Activated naive CD4-positive, alpha-beta T cell treated with anti-CD3 and anti-CD28 coated beads, Interleukin-2, amount 10 ng/mL, durations not matched to agents 7 days and 5 days (primary cell): Measurements from ENCODE around the gene NEDD9.
A peak's percentile ranks its signal among the peaks of the same experiment; 100 is the strongest.

Experiments used
- CTCF ChIA-PET: fragments of 350-600 bp; sonication (Branson Sonifier 250); formaldehyde crosslinking; loops from one replicate; lab custom pipeline; 2021; ENCODE audit warnings: antibody characterized with exemption; lab: Charles Lee
- DNase-seq: peaks from one replicate; pipeline ENCODE4 v3.0.0-alpha.2; 2020
- H3K27ac Mint-ChIP-seq: one replicate; pipeline ENCODE4 v1.8.0; 2021; ENCODE audit warnings: mild to moderate bottlenecking, moderate library complexity, mixed read lengths
- H3K27me3 Mint-ChIP-seq: one replicate; pipeline ENCODE4 v1.8.0; 2021; ENCODE audit warnings: mild to moderate bottlenecking, mixed read lengths
- H3K36me3 Mint-ChIP-seq: one replicate; pipeline ENCODE4 v1.8.0; 2021; ENCODE audit warnings: mixed read lengths
- H3K4me1 Mint-ChIP-seq: one replicate; pipeline ENCODE4 v1.8.0; 2021; ENCODE audit warnings: mixed read lengths
- H3K4me3 Mint-ChIP-seq: one replicate; pipeline ENCODE4 v1.8.0; 2021; ENCODE audit warnings: mild to moderate bottlenecking, moderate library complexity, mixed read lengths
- H3K9me3 Mint-ChIP-seq: one replicate; pipeline ENCODE4 v1.8.0; 2021; ENCODE audit warnings: mixed read lengths

Gene NEDD9

DNA sequence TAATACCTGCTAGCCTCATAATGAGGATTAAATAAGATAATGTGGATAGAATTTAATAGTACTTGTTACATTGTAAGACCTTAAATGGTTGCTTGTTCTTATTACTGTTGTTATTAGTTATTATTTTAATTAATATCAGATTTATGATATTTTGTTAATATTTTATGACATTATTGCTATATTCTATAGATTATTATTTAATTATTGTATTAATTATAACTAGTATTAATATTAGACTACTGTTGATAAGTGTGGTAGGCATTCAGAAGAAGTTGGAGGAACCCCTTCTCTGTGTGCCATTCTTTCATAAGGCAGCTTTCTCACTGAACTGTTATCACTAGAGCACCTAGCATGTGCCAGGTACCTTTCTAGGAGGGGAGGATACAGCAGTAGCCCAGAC lies 2.6 kb upstream of the NEDD9 start:
- Mint-ChIP-seq H3K4me1 (peaks cover 59% of the 10 kb centered on the region), H3K27me3 (no peaks in the 10 kb centered on the region), H3K9me3 (no peaks in the 10 kb centered on the region), H3K4me3 (no peak overlapping the region), H3K36me3 (peaks cover 34% of the 10 kb centered on the region), H3K27ac (no peak overlapping the region)
- CTCF ChIA-PET, result interaction anchor here (0.7 to 1.3 kb wide), 3 partner anchors 63 to 294 kb away, joined by 4 to 6 read pairs (median 4); no protein-coding TSS in a partner anchor
- no peak for DNase-seq

DNA sequence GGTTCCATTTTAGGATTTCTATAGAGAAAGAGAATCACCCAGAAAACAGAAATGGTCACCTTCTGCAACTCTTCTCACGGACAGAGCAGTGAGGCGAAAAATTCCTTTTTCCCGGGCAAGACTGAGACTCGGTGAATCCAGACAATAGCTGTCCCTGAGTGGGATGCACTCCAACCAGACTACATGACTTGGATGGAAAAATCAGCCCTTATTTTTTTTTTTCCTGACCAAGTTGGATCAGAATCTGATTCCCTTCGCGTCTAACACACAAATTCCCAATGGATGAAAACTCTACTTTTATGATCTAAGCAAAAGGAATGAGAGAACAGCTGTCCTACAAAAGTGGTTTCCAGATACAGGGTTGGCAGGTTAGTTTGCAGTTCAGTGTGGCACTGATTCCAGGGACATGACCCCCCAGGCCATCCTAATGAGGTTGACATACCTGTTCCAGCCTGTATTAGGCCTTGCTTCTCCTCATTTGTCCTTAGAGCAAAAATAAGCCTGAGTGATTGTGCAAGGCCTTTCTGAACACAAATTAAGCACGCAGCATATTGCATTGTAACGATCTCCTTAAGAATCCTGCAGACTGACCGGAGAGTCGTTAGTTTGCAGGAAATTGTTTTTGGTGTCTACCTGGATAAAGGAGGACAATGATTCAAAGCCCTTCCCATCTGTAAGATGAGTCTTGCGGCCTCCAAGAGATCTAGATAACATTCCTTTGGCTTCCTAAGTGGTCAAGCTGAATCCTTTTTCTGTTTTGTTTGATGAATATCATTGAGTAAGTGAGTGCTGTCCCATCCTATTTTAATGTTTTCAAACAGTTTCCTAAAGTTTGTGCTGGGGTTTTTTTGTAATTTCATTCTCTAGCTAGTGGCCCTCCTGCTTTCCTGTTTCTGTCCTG lies 1.5 kb upstream of the NEDD9 start:
- CTCF ChIA-PET, result interaction anchor here (0.6 to 2.0 kb wide), 4 partner anchors 15 to 258 kb away, joined by 3 to 6 read pairs (median 3); no protein-coding TSS in a partner anchor
- Mint-ChIP-seq H3K4me3 (peak overlapping the region; percentile 79), H3K36me3 (peaks cover 42% of the 10 kb centered on the region), H3K9me3 (no peaks in the 10 kb centered on the region), H3K27me3 (no peaks in the 10 kb centered on the region), H3K27ac (peak overlapping the region; percentile 99), H3K4me1 (peaks cover 67% of the 10 kb centered on the region)
- DNase-seq, result no peak

DNA sequence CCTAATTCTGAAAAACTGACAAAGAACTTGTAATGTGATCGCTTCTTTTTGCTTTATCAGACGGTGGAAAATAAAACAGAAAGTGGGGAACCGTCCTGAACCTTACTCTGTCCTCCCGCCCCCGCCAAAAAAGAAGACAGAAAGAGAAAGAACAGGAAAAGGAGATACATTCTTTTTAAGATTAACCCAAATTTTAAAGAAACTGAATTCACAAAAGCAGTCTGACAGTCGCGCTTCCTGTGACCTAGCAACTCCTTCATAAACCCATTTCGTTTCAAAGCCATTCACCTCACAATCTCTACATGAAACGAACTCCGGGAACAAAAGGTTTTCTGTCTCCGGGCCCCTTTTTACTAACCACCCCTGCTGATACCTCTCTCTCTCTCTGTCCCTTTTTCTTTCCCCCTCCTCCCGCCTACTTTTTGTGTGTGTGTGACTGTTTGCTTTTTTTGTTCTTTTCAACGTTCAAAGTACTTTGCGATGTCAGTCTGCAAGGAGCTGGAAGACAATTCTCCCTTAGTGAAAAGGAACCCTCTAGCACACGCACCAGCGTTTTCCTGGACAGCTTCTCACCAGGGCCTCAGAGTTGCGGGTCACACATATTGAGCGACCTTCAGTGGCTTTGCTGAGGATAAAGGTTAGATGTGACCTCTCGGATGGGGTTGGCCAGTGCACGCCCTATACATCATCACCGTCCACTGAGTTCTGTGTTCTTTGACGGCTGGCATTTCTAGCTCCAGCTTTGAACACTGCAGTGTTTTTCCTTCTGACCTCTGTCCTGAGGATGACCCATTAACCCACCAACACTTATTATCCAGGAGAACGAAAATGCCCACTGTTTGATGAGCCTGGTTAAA lies 530 bp upstream of the NEDD9 start:
- peaks cover 68% of the 10 kb centered on the region for H3K4me1 Mint-ChIP-seq
- CTCF ChIA-PET, result interaction anchor here (0.6 to 2.0 kb wide), 9 partner anchors 9 to 263 kb away, joined by 3 to 6 read pairs (median 3); no protein-coding TSS in a partner anchor
- DNase-seq, result no peak
- no peaks in the 10 kb centered on the region for H3K9me3 Mint-ChIP-seq
- peak overlapping the region; percentile 79 for H3K4me3 Mint-ChIP-seq
- H3K27ac Mint-ChIP-seq, result peak overlapping the region; percentile 99
- H3K36me3 Mint-ChIP-seq, result peaks cover 40% of the 10 kb centered on the region
- H3K27me3 Mint-ChIP-seq, result no peaks in the 10 kb centered on the region

DNA sequence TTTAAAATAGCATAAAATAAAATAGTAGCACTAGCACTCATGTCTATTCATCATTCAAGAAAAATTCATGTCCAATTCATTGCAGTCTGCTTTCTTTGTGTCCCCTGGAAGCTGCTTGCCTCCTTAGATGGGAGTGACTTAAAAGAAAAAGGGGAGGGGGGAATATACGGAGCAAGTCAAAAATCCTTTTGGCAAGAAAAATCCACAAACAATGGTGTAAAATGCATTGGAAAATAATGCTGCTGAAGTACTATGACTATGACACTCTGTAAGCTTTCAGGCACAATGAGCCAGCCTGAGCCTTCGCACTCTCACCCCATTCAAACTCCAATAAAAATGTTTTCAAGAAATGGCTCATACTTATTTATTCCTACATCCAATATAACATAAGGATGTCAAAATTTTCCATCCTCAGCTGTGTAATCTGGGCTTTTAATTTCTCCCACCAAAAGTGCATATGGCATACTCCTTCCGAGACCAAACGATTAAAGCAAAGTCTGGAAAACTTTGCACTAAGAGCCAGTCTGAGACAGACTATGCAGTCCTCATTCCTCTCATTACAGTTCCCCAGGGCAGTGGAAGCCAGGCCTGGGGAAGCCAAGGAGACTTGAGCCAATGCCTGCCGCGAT lies 790 bp downstream of the NEDD9 start:
- H3K27me3 Mint-ChIP-seq, result no peaks in the 10 kb centered on the region
- peak overlapping the region; percentile 79 for H3K4me3 Mint-ChIP-seq
- no peaks in the 10 kb centered on the region for H3K9me3 Mint-ChIP-seq
- CTCF ChIA-PET, result interaction anchor here (0.6 to 1.9 kb wide), 5 partner anchors 11 to 264 kb away, joined by 3 to 5 read pairs (median 5); no protein-coding TSS in a partner anchor
- DNase-seq, result no peak
- H3K36me3 Mint-ChIP-seq, result peaks cover 37% of the 10 kb centered on the region
- peaks cover 65% of the 10 kb centered on the region for H3K4me1 Mint-ChIP-seq
- H3K27ac Mint-ChIP-seq, result peak overlapping the region; percentile 99

DNA sequence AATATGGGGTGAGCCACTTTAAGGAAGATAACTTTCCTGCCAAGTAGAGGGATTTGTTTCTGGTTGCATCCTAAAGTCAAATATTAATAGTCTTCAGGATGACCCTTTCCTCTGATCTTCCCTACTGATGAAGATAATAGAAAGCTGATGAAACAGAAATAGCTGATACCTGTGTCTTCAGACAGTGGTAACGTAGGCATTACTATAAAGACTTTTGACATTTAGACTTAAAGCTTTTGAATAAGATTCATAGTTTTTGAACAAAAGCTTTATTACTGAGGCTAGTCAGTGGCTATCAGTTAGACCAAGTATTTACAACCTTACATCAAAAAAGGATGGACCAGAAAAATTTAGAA lies 1.4 kb downstream of the NEDD9 start:
- CTCF ChIA-PET, result interaction anchor here (0.6 to 1.9 kb wide), 5 partner anchors 11 to 265 kb away, joined by 3 to 5 read pairs (median 5); no protein-coding TSS in a partner anchor
- H3K27ac Mint-ChIP-seq, result peak overlapping the region; percentile 12
- no peaks in the 10 kb centered on the region for H3K9me3 Mint-ChIP-seq
- peaks cover 63% of the 10 kb centered on the region for H3K4me1 Mint-ChIP-seq
- H3K4me3 Mint-ChIP-seq, result peak overlapping the region; percentile 79
- H3K36me3 Mint-ChIP-seq, result peaks cover 37% of the 10 kb centered on the region
- H3K27me3 Mint-ChIP-seq, result no peaks in the 10 kb centered on the region
- no peak for DNase-seq

DNA sequence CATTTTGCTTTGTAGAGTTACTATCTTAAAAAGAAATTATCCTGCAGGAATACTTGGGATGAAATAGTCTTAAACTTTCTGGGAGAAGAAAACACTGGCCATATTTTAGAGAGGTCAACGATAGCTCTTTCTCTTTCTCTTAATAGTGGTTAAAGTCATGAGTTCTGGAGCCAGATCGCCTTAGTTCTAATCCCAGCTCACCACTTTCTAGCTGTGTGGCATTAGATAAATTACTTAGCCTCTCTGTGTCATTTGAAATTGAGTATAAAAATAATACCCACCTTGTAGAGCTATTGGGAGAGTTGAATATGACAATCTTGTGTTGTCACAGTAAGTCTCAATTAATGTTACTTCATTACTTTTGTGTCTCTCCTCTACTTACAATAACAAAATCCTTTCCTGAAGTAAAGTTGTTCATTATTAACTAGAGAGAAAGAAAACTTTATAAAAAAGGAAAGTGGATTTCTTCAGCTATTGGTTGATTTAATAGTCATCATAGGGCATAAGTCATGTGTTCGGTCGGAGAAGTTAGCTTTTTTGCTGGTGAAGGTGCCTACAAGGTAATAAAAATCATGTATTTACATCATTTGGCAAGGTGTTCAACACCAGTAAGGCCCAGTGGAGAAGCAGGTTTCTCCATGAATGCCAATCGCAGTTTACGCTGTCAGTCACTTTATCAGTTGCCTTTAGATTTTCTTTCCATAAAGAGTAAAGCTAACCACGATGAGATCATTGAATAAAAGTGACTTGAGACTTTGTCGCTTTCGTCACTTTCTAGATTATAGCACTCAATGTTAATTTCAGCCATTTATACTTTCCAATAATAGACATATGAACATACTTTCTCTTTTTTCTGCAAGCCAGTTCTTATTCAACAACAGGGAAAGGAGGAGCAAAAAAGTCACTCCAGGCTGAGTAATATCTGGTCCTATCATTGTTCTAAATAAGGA lies 2.0 kb downstream of the NEDD9 start:
- Mint-ChIP-seq H3K9me3 (peaks cover 2% of the 10 kb centered on the region), H3K36me3 (peaks cover 41% of the 10 kb centered on the region), H3K27ac (no peak overlapping the region), H3K4me3 (peak overlapping the region; percentile 79), H3K4me1 (peaks cover 62% of the 10 kb centered on the region), H3K27me3 (no peaks in the 10 kb centered on the region)
- CTCF ChIA-PET, result interaction anchor here (0.8 to 1.3 kb wide), 4 partner anchors 28 to 266 kb away, joined by 3 read pairs; no protein-coding TSS in a partner anchor
- no peak for DNase-seq

DNA sequence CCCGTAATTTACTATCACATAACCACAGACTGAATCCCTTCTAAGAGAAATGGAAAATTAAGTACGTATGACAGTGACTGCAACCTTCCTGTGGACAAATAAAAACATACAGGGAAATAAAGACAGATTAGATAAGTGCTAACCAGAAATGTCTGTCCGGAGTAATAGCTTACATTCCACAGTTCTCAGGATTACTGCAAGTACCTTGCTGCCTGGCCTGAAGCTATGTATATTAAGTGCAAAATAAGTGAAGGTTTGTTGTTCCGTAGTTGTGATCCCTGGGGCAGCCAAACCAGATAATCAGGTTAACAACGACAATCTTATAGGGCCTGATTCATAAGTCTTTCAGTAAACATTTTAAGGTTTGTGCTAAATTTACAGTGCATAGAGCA lies 2.8 kb downstream of the NEDD9 start:
- no peak overlapping the region for H3K27ac Mint-ChIP-seq
- H3K4me1 Mint-ChIP-seq, result peaks cover 68% of the 10 kb centered on the region

DNA sequence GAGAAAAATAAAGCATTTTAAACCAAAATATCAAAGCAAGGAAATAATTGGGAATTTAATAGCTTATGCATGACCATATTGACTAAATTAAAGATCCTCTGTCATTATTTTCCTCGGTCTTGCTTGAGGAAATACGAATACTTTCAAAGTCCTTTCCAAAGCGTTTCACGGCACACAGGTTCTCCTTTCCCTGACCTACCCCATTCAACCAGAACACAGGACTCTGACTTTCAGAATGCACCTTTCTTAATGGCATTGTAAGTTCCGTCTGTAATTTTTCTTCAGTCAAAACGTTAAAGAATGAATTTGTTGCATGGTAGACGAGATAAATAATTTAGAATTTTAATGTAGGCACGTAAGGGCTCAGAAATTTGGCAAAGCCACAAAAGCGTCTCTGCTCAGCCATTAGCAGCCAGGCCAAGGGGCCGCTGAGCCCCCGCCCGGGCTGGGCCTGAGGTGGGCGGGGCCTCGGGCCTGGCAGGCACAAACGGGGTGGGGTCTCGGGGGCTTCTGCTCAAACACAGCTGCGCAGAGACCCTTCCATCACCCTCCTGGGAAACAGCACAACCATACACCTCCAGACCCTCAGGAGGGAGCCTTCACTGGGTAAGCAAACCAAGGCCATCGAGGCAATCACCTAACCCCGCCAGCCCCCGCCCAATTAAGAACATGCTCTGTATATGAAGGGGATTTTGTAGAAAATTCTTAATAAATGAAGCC lies 3.4 kb downstream of the NEDD9 start:
- no peaks in the 10 kb centered on the region for H3K27me3 Mint-ChIP-seq
- H3K4me3 Mint-ChIP-seq, result no peak overlapping the region
- peaks cover 69% of the 10 kb centered on the region for H3K4me1 Mint-ChIP-seq
- CTCF ChIA-PET, result interaction anchor here (0.8 kb wide), 2 partner anchors 60 to 85 kb away, joined by 3 read pairs; no protein-coding TSS in a partner anchor
- peaks cover 10% of the 10 kb centered on the region for H3K9me3 Mint-ChIP-seq
- H3K27ac Mint-ChIP-seq, result no peak overlapping the region
- H3K36me3 Mint-ChIP-seq, result peaks cover 53% of the 10 kb centered on the region
- no peak for DNase-seq

More for the DNA sequence above, 2.8 kb downstream of the NEDD9 start:
- Mint-ChIP-seq H3K27me3 (no peaks in the 10 kb centered on the region), H3K36me3 (peaks cover 47% of the 10 kb centered on the region), H3K4me3 (no peak overlapping the region), H3K9me3 (peaks cover 7% of the 10 kb centered on the region)
- DNase-seq, result no peak
- CTCF ChIA-PET, result interaction anchor here (0.8 to 1.3 kb wide), 2 partner anchors 60 to 267 kb away, joined by 3 read pairs; no protein-coding TSS in a partner anchor

DNA sequence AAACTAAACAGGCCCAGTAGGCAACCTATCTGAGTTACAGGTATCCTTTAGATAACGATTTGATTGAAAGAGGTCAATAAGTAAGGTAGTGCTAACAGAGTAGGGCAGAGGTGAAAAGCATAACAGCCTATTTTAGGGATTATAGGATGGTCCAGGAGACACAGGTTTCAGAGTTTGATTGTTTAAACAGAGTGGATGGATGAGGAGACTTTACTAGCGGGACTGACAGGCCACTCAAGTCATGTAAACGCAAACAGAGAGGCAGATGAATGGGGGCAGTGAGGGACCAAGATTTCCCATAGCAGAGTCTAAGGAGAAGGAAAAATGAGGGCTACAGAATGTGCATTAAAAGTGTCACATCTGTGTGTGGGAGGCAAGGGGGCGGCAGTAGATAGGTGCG lies 4.8 kb downstream of the NEDD9 start:
- Mint-ChIP-seq H3K9me3 (peaks cover 10% of the 10 kb centered on the region), H3K27ac (no peak overlapping the region), H3K27me3 (no peaks in the 10 kb centered on the region), H3K36me3 (peaks cover 58% of the 10 kb centered on the region), H3K4me1 (peaks cover 69% of the 10 kb centered on the region), H3K4me3 (no peak overlapping the region)
- no peak for DNase-seq
- CTCF ChIA-PET, result no interaction called here

DNA sequence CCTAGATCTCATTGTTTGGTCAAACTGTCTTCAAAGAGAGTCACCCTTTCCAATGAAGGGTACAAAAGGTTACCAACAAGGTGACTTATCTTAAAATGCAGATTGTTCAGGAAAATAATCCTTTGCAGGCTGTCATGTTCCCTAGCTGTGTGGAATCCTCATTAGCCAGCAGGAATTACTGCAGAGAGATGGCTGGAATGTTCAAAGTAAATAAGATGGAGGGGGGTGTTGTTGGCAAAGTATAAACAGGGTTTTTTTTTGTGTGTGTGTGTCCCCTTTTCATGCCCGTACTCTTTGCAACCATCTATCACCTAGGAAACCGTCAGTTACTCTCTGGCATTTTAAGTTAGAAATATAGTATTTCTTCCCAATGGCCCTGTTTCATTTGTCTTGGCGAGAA lies 6.5 kb downstream of the NEDD9 start:
- Mint-ChIP-seq H3K27me3 (no peaks in the 10 kb centered on the region), H3K36me3 (peaks cover 56% of the 10 kb centered on the region), H3K9me3 (peaks cover 10% of the 10 kb centered on the region), H3K4me3 (no peak overlapping the region), H3K4me1 (peaks cover 72% of the 10 kb centered on the region), H3K27ac (no peak overlapping the region)
- CTCF ChIA-PET, result no interaction called here
- no peak for DNase-seq

DNA sequence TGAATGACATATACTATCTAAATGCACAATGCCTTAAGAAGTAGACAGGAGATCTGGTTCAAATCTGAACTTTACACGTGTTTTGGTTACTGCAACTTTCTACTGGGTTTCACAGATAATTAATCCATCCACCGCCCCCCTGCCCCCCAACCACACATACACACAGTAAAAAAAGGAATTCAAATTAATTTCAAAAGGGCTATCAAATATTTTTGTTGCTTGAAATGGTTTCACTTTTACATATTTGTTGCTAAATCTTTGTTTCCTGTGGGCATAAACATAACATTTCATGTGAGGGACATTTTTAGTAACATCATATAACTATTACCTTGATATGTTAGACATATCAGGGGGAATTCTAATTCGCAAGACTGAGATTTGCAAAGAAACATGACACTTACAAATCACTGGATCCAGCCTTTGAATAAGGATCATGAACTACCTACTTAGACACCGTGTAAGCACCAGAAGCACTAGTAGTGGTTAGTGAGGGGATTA lies 7.5 kb downstream of the NEDD9 start:
- CTCF ChIA-PET, result no interaction called here
- Mint-ChIP-seq H3K4me1 (peaks cover 69% of the 10 kb centered on the region), H3K27me3 (no peaks in the 10 kb centered on the region)

More for the DNA sequence above, 7.5 kb downstream of the NEDD9 start:
- peak overlapping the region; percentile 43 for H3K4me3 Mint-ChIP-seq
- DNase-seq, result no peak
- H3K36me3 Mint-ChIP-seq, result peaks cover 55% of the 10 kb centered on the region
- peaks cover 10% of the 10 kb centered on the region for H3K9me3 Mint-ChIP-seq
- peak overlapping the region; percentile 94 for H3K27ac Mint-ChIP-seq
